GM12878 (cell line): ENCODE results near the gene RPRD1B.

Experiments used
- IRF4 ChIP-seq: IDR thresholded peaks from 2 replicates; pipeline ENCODE4 v1.6.1; 2011; ENCODE audit warnings: low read depth, low read length
- NBN ChIP-seq: fragments of 450-650 bp; IDR thresholded peaks from 2 replicates; pipeline ENCODE4 v1.6.1; 2016

DNA sequence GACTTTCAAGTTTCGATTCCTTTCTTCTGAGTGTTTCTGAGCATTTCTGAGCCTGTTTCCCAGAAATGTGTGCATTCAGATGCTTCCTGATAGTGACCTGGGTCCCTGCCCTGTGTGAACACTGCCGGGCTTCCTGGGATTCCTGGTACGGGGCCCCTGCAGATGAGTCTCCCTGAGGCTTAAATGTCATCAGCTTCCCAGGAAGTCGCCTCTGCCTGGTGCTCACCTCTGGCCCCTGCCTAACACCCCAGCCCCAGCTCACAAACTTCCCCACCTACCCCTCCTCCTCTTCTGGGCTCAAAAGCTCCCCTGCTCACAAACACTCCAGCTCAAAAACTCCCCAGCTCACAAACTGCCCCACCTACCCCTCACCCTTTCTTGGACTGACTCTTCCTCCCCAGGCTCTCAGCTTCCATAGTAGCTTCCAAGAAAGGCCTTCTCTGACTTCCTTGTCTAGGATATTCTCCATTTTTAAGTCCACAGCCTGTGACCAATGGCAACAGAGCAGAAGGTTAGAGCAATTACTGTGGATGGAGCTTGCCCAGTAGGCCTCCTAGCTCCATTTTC, 89.6 kb downstream of the RPRD1B start:
- TF ChIP-seq NBN (no peak), IRF4 (no peak)
